Caki2 (cell line): ENCODE data around the gene PCDHB14. TPM values are rescaled to one million over a fixed set of nuclear protein-coding genes. Genes with fewer than 3 reads are reported as not detected.
A peak's percentile ranks its signal among the peaks of the same experiment; 100 is the strongest.

Experiments used
- DNase-seq: peaks from one replicate; pipeline ENCODE4 v3.0.0-alpha.2; 2015; ENCODE audit warnings: low read depth
- in situ Hi-C: cut with HindIII; loops from 2 replicates; pipeline ENCODE4 v1.10.0; 2016; ENCODE audit warnings: low sequenced_read_pairs, low pct_unique_long_range_greater_than_20kb, mixed read lengths
- total RNA-seq: library from RNA; depleted of rRNA; stranded (reverse); fragments of >200 nt; shearing (Covaris generic); gene quantifications from 2 replicates; pipeline ENCODE4 v1.2.3, GENCODE V29; 2014; ENCODE audit warnings: low replicate concordance; rRNA removed

Gene PCDHB14
- total RNA-seq, 1 experiment from 2014 or later, result 7.7 TPM

DNA sequence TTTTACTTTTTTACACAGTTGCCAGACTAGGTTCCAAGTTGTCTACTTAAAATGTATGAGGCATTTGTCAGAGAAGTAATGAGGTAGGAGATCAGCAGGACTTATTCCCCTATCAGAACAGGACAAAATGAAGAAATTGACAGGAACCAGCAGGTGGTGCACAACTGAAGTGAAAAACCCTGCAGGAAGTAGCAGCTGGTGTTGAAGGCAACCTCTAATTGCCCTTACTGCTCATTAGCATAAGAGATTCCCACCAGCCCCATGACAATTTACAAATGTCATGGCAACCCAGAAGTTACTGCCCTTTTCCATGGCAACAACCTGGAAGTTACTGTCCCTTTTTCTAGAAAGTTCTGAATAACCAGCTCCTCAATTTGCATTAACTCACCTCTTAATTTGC, 27.4 kb downstream of the PCDHB14 start:
- in situ Hi-C loops, result no loop called here
- DNase-seq, result no peak

DNA sequence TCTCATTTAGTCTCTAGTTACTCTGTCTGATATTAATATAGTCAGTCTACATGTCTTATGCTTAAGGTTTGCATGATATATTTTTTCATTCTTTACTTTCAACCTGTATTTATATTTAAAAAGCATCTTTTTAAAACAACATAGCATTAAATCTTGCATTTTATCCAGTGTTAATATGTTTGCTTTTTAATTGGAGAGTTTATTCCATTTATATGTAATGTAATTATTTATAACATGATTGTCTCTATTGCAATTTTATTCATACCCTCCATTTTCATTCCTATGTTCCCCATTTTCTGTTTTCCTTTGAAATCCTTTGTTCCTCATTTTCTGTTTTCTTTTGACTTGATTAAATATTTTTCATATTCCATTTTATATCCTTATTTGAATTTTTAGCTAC, 35.3 kb downstream of the PCDHB14 start:
- in situ Hi-C loops, result no loop called here
- DNase-seq, result no peak

GRCh38 chr5:141258948-141259347, 35.8 kb downstream of the PCDHB14 start:
- in situ Hi-C loops, result no loop called here

DNA sequence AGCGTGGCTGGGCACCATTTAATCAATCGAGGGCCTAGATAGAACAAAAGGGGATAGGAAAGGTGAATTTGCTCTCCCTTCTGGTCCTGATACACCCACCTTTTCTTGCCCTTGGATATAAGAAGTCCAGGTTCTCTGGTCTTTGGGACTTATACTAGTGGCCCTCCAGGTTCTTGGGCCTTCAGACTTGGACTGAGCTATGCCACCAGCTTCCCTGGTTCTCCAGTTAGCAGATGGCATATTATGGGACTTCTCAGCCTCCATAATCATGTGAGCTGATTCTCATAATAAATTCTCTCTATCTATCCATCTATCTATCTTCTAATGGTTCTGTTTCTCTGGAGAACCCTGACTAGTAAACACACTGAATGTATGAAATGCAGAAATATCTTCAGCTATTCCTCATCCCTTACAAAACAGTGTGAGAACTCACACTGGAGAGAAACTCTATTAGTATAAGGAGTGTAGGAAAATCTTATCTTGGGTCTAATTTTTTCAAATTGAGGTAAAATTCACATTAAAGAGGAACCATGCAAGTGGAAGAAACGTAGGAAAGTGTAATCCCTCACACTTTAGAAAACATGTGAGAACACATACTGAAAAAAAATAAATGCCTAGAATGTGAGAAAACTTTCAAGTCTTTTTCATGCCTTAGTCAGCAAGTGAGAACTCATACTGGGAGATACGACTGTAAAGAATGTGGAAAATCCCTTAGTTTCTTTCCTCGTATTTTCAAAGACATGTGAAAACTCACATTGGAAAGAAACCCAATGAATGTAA, 37.5 kb downstream of the PCDHB14 start:
- in situ Hi-C loops, result no loop called here
- peak; percentile 35 for DNase-seq

More at GRCh38 chr5:141258948-141259347, 35.8 kb downstream of the PCDHB14 start:
- no peak for DNase-seq

GRCh38 chr5:141261238-141261546, 38.0 kb downstream of the PCDHB14 start:
- in situ Hi-C loops, result no loop called here
- DNase-seq, result no peak

DNA sequence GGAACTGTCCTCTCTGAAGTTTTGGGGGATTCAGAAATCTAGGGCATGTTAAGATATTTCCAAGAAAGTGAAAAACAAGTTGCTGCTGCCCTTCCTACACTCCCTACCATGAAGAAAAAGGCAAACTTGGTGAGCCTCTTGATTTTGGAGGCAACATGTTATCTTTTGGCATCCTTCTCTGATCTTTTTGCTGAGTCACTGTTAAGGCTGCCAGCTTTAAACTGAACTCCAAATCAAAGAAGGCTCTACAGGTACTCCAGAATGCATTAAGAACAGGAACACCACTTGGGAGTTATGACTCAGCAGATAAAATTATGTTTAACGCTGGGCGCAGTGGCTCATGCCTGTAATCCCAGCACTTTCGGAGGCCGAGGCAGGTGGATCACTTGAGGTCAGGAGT, 46.1 kb downstream of the PCDHB14 start:
- in situ Hi-C loops, result no loop called here
- no peak for DNase-seq

DNA sequence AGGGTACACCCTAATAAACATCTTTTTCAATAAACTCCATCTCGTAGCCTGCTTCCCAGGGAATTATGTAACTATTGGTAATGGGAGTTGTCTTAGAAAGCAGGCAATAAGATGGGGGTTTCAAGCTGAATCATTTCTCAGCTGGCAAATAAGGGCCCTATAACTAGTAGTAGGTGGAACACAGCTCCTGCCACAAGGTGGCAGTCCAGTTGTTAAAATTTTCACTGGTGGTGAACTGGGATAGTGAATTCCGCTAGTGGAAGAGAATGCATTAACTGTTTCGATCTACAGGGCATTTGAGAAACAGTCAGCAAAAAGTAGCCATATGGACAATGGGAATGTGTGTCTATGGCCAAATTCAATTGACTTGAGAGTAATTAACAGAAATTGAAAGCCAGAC, 49.8 kb downstream of the PCDHB14 start:
- in situ Hi-C loops, result no loop called here
- DNase-seq, result no peak

Other genes starting within 250 kb of the PCDHB14 start
- not detected in 2 replicates for gene PCDHB1, start 172.0 kb upstream of the PCDHB14 start, total RNA-seq
- not detected in 2 replicates for gene PCDHB2, start 128.7 kb upstream of the PCDHB14 start, total RNA-seq
- gene PCDHB3, start 122.9 kb upstream of the PCDHB14 start, total RNA-seq, result not detected in 2 replicates
- gene PCDHB4, start 101.5 kb upstream of the PCDHB14 start, total RNA-seq, result not detected in 2 replicates
- 13.9 and 17.1 TPM in 2 replicates for gene PCDHB5, start 88.1 kb upstream of the PCDHB14 start, total RNA-seq
- not detected in 2 replicates for gene PCDHB6, start 73.3 kb upstream of the PCDHB14 start, total RNA-seq
- 0.90 and 1.2 TPM in 2 replicates for gene PCDHB7, start 50.7 kb upstream of the PCDHB14 start, total RNA-seq
- gene PCDHB8, start 45.6 kb upstream of the PCDHB14 start, total RNA-seq, result not detected in 2 replicates
- 3.1 and 4.1 TPM in 2 replicates for gene PCDHB16, start 41.0 kb upstream of the PCDHB14 start, total RNA-seq
- gene PCDHB9, start 36.2 kb upstream of the PCDHB14 start, total RNA-seq, result 1.1 and 1.6 TPM in 2 replicates
- gene PCDHB10, start 31.0 kb upstream of the PCDHB14 start, total RNA-seq, result 0.41 and 1.2 TPM in 2 replicates
- gene PCDHB11, start 23.7 kb upstream of the PCDHB14 start, total RNA-seq, result 0.61 TPM in 1 of 2 replicates, not detected in the other
- gene PCDHB12, start 14.6 kb upstream of the PCDHB14 start, total RNA-seq, result 0.35 TPM in 1 of 2 replicates, not detected in the other
- gene PCDHB13, start 9.4 kb upstream of the PCDHB14 start, total RNA-seq, result 0.44 and 0.93 TPM in 2 replicates
- gene PCDHB15, start 22.1 kb downstream of the PCDHB14 start, total RNA-seq, result not detected in 2 replicates
- gene SLC25A2, start 80.7 kb downstream of the PCDHB14 start, total RNA-seq, result not detected in 2 replicates
- gene TAF7, start 97.4 kb downstream of the PCDHB14 start, total RNA-seq, result 103 and 109 TPM in 2 replicates
- 0.07 TPM in 1 of 2 replicates, not detected in the other for gene PCDHGA1, start 107.2 kb downstream of the PCDHB14 start, total RNA-seq
- gene PCDHGA2, start 115.4 kb downstream of the PCDHB14 start, total RNA-seq, result not detected in 2 replicates
- gene PCDHGA3, start 120.5 kb downstream of the PCDHB14 start, total RNA-seq, result not detected in 2 replicates
- 0.06 TPM in 1 of 2 replicates, not detected in the other for gene PCDHGB1, start 126.8 kb downstream of the PCDHB14 start, total RNA-seq
- not detected in 2 replicates for gene PCDHGA4, start 131.7 kb downstream of the PCDHB14 start, total RNA-seq
- 0.34 TPM in 1 of 2 replicates, not detected in the other for gene PCDHGB2, start 136.7 kb downstream of the PCDHB14 start, total RNA-seq
- gene PCDHGA5, start 140.8 kb downstream of the PCDHB14 start, total RNA-seq, result 0.24 TPM in 1 of 2 replicates, not detected in the other
- gene PCDHGB3, start 146.9 kb downstream of the PCDHB14 start, total RNA-seq, result not detected in 2 replicates
- 1.6 TPM in 1 of 2 replicates, not detected in the other for gene PCDHGA6, start 150.5 kb downstream of the PCDHB14 start, total RNA-seq
- gene PCDHGA7, start 159.4 kb downstream of the PCDHB14 start, total RNA-seq, result not detected in 2 replicates
- not detected in 2 replicates for gene PCDHGB4, start 164.4 kb downstream of the PCDHB14 start, total RNA-seq
- gene PCDHGA8, start 169.3 kb downstream of the PCDHB14 start, total RNA-seq, result not detected in 2 replicates
- gene PCDHGB5, start 174.6 kb downstream of the PCDHB14 start, total RNA-seq, result not detected in 2 replicates
- gene PCDHGA9, start 179.4 kb downstream of the PCDHB14 start, total RNA-seq, result not detected in 2 replicates
- gene PCDHGB6, start 184.7 kb downstream of the PCDHB14 start, total RNA-seq, result 0.75 and 1.3 TPM in 2 replicates
- 0.14 TPM in 1 of 2 replicates, not detected in the other for gene PCDHGA10, start 189.6 kb downstream of the PCDHB14 start, total RNA-seq
- 0.03 and 0.64 TPM in 2 replicates for gene PCDHGB7, start 194.3 kb downstream of the PCDHB14 start, total RNA-seq
- gene PCDHGA11, start 197.7 kb downstream of the PCDHB14 start, total RNA-seq, result not detected in 2 replicates
- gene PCDHGA12, start 207.2 kb downstream of the PCDHB14 start, total RNA-seq, result not detected in 2 replicates